CD4-positive, alpha-beta T cell treated with Interleukin-4 for 4 hours (primary cell): ENCODE measurements around the gene POU6F2.
A peak's percentile ranks its signal among the peaks of the same experiment; 100 is the strongest.
"Not testable (repeated sequence)": the region's sequence is repeated elsewhere in the genome, so short reads cannot be mapped to it uniquely, and the experiment has no call there.

ENCODE experiments used
- DNase-seq: peaks from one replicate; pipeline ENCODE4 v3.0.0-alpha.2; 2020

The POU6F2 gene

DNA sequence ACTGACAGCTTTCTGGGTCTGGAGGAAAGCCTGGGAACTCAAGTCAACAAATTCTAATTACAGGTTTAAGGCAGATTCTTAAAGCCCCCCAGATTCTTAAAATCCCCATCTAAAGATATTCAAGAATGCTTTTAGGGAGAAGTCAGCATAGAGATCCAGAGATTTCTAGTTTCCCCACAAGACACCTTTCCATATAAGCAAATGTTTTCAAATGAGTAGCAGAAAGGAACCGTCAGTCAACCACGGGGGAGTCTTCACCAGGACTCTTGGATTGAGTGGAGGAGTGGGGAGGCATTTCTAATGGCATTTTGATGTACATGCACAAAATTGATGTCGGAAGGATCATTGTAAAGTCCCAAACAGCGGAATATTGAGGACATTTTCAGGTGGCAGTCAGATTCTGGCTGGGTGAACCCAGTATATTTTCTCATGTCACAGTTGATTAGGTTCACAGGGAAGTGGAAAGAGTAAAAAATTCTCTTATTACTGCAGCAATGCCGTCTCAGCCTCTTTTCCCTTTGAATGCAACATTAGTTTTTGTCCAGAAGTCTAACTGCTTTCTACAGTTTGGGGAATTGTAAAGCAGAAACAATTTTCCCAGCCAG, 396.8 kb downstream of the POU6F2 start:
- no peak for DNase-seq

GRCh38 chr7:39375047-39375873, 397.6 kb downstream of the POU6F2 start:
- DNase-seq = no peak

DNA sequence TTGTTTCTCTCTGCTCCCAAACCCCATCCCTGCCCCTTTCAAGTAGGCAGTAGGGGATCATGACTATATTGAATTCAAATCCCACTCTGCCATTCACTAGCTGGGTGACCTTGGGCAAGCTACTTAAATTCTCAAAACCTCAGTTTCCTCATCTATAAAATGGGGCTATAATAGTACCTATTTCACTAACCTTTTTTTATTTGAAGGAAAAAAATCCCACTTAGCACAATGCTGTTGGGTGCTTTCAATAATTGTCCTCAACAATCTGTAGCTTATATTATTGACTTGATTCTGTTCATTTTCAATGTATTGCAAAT, 398.1 kb downstream of the POU6F2 start:
- no peak for DNase-seq

DNA sequence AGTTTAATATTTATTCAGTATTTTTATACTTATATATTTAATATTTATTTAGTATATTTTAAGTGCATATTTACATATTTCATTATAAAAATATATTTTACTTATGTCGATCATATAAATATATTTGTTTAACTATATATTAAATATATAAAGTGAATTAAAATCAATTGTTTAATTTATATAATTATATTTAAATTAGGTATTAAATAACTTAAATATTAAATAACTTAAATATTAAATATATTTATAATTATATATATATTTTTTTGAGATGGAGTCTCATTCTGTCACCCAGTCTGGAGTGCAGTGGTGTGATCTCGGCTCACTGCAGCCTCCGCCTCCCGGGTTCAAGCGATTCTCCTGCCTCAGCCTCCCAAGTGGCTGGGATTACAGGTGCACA, 399.2 kb downstream of the POU6F2 start:
- not testable (repeated sequence) for DNase-seq

DNA sequence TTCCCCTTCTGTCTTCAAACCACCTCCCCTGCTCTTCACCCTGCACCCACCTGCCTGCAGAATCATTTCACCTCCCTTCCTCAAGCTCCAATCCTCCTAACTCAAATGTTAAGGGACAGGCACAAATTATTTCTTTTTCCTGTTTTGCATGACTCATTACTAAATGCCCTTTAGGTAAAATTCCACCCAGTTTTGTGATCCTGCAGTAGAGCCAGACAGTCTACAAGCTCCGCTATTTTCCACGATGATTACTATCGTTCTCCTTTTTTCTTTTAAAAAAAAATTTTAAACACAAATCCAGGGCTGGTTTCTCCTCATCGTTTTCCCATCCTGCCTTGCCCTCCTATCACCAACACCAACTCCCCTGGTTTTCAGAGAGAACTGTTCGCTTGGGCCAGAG, 401.7 kb downstream of the POU6F2 start:
- DNase-seq = no peak

- no peak for DNase-seq
Measured at GRCh38 chr7:39383136-39383535, 405.4 kb downstream of the POU6F2 start.

GRCh38 chr7:39384386-39384785, 406.7 kb downstream of the POU6F2 start:
- DNase-seq = no peak

- no peak for DNase-seq
Measured at GRCh38 chr7:39386718-39387117, 409.0 kb downstream of the POU6F2 start.

DNA sequence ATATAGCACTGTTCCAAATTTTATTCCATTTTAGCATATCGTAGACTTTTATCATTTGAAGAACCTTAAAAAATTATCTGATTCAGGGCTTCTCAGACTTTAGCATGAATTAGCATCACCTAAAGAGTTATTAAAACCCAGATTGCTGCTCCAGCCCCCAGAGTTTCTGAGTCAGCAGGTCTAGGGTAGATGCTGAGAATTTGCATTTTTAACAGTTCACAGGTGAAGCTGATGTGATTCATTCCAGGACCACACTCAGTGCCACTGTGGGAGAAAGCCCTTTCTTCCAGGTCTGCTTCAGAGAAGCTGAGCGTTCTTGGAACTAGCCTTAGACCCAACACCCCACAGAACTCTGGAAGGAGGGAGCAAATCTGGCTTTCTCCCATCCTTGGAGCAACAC, 414.4 kb downstream of the POU6F2 start:
- DNase-seq = no peak

DNA sequence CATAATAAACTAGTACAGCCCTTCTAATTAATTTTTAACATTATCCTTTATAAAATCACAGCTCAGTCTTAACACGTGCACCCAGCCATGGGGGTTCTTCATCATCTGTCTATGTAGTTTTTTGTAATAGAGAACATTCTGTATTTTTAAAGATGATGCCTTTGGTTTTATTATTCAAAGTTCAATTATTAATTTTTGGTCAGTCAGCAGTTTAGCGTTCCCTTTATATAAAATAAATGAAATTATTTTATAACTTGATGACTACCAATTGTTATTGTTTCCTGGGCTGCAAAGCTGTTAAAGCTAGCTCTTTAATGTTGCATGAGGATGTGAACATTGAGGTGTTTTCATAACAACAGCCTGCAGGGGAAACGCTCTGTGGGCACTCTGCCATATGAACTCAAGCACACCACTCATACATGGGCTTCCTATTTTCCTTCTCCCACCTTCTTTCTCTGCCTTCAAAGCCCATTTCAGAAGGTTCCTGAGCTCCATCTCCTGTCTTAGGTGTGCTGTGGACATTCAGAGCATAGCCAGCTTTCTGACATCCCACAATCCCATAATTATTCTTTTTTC, 416.5 kb downstream of the POU6F2 start:
- no peak for DNase-seq

GRCh38 chr7:39399458-39399857, 421.7 kb downstream of the POU6F2 start:
- no peak for DNase-seq

DNA sequence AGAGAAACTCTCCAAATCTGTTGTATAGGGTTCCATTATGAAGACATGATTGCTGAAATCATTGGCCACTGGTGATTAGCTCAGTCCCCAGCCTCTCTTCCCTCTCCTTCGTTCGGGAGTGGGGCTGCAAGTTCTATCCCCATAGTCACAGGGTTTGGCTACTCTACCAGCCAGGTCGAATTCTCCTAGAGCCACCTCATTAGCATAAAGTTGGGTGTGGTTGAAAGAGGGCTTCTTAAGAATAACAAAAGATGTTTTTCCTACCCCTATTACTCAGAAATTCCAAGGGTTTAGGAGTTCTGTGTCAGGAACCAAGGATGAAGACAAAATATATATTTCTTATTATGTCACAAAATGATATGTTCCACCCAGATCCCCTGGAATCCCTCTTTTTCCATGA, 422.3 kb downstream of the POU6F2 start:
- DNase-seq = no peak

DNA sequence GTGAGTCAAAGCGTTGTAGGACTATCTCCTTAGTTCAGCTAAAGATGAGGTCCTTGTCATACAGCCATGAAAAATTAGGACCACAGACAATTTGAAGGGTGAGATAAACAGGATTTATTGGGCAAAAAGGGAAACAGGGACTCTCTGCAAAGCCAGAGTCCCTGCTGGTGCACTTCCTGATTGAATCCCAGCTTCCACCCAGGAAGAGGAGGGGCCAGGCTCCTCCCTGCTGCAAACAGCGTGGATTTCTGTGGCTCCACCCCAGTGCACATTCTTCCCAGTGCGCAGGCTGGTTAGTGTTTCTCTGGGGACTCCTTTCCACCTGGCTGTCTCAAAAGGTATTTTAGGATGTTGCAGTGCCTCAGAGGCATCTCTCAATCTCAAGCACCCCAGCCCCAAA, 423.1 kb downstream of the POU6F2 start:
- DNase-seq = no peak

- no peak for DNase-seq
Measured at GRCh38 chr7:39402034-39402433, 424.3 kb downstream of the POU6F2 start.

DNA sequence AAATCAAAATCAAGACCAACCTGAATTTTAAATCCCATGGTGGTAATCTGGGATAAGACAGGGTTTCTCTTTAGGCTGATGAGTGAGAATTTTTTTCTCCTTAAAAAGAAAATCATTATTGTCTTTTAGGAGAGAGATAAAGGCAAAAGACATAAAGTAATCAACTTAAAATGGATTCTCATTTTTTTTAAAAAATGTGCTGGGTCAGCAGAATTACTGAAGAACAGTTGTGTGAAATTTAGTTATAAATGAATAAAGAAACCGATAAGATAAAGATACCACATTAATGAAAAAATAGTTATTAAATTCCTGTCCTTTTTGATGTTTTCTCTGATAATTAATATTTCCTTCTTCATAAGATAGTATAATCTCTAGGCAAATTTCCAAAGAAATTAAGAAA, 427.2 kb downstream of the POU6F2 start:
- no peak for DNase-seq

DNA sequence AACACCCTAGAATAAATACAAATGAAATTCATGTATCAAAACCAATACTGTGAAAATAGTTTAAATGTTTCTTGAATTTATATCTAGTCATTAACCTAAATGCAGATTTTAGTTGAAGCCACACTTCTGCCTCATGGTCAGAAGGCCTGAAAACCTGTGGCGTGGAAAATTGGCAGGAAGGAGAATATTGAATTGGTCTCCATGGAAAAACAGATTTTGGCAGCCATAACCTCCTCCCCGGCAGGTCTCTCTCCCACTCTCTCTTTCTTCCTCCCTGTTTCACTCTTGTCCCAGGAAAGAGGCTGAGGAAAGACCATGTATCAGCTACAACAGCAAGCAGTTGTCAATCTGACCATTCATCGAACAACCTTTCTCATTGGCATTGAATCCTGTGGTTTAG, 427.9 kb downstream of the POU6F2 start:
- no peak for DNase-seq

- DNase-seq = no peak
Measured at GRCh38 chr7:39406467-39406866, 428.8 kb downstream of the POU6F2 start.

GRCh38 chr7:39407137-39407536, 429.4 kb downstream of the POU6F2 start:
- no peak for DNase-seq

DNA sequence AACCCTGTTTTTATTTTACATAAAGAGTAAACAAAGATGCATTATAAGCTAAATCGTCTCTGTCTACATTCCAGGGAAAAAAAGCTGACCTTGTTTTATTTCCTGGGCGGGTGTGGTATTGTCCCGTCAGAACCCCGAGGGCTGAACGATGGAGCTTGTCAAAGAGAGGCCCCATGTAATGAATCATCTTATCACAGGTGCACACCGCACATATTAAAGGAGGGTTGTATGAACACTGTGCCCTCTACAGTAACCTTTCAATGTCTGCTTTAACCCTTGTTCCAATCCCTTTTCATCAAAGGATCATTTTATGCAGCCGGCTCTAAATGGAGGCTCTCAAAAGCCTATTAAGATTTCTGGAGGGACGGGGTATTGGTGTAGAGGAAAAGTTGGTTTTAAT, 430.0 kb downstream of the POU6F2 start:
- DNase-seq = no peak

DNA sequence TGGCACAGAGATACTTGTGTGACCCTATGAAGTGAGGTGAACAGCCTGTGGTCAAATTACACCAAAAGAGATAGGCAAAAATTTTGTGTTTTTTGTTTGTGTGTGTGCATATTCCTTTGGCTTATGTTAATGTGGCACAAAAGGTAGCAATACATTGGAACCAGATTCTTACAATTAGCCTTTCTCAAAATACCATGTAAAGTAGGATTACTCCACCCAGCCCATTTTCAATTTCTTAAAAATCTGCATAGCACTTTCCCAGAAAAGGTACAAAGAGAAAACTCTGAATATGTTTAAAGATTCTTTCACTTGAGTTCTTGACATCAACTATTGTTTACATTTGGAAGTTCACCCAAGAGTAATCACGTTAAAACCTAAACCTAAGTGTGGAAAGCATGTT, 431.2 kb downstream of the POU6F2 start:
- DNase-seq = no peak

DNA sequence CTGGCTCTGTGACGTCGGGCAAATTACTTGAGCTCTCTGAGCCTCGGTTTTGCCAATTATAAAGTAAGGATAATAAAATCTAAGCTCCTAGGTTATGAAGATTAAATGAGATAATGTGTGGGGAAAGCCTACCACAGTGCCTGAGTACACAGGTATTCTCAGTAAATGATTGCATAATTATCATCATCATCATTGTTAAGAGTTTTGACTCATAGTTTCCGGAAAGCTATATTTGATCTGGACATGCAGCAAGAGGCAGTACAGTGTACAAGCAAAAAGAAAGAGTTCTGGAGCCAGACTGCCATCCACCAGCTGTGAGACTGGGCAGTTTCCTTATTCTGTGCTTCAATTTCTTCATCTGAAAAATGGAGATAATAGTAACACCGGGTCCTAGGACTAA, 432.9 kb downstream of the POU6F2 start:
- DNase-seq = no peak

- DNase-seq = no peak
Measured at GRCh38 chr7:39413636-39414223, 436.0 kb downstream of the POU6F2 start.

DNA sequence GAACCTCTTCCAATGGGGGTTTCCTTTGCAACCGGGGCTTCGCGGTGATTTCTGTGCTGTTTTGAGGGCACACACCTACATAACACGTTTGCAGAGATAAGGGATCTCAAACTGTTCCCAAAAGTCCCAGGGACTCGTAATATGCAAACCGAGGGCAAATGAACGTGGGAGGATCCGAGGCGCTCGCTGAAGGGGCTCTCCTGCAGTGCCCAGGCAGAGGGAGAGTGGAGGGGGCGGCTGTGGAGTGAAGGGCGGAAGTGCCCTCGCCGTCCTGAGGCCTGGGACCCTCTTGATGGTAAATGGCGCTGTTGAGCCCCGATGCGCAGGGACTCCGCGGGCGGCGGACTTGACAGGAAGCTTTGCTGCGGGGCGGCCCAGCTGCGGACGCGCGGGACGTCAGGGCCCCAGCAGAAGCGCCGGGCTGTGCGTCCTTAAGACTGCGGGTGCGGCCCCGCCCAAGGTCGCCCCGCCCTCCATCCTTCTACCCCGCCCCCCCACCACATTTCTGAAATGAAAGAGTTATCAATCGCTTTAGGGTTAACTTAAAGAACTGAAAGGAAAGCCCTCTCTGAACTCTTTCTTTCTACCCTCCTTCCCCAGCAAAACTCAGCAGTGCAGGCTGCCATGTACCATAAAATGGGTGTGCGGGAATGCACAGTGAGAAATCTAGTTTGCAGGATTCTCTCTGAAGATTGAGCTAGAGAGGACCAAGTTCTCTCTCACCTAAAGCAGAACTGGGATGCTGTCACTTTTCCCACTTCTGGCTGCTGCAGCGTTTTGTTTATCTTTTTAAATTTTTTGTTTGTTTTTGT, 436.7 kb downstream of the POU6F2 start:
- peak; percentile 5 for DNase-seq
